Measurements from ENCODE around the gene NPEPL1.

Gene NPEPL1

DNA sequence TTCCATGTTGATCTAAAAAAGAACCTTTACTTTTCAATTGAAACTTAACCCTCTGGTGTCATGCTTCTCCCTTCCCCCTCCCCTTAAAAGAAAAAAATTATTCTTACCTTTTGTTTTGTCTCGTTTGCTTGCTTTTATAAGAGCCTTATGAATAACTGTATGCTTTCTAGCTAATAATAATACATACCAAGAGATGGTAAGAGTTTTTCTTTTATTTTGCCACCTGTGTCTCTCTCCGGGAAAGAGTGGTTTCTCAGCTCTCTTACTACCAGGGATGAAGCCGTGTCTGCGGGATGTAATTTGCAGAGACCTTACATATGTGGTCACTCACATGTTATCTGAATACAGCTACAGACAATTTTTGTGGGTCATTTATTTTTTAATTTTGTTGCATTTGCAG lies 33.8 kb upstream of the NPEPL1 start:
- whole genome bisulfite sequencing: 72% methylated on average over 3 of the region's 4 CpGs
- Histone ChIP-seq H3K9ac (ENCODE audit: low read depth, low read length) (no peak overlapping the region), H3K9me3 (ENCODE audit: insufficient read depth, low read depth, low read length) (no peaks in the 10 kb centered on the region), H3K4me1 (ENCODE audit: insufficient read depth, low read length) (peaks cover 82% of the 10 kb centered on the region), H3K4me3 (ENCODE audit: low read length) (no peak overlapping the region), H3K27ac (ENCODE audit: low read depth, low read length) (no peak overlapping the region), H3K36me3 (ENCODE audit: insufficient read depth, low read length) (peaks cover 33% of the 10 kb centered on the region), H3K27me3 (ENCODE audit: insufficient read depth, low read length) (no peaks in the 10 kb centered on the region)

DNA sequence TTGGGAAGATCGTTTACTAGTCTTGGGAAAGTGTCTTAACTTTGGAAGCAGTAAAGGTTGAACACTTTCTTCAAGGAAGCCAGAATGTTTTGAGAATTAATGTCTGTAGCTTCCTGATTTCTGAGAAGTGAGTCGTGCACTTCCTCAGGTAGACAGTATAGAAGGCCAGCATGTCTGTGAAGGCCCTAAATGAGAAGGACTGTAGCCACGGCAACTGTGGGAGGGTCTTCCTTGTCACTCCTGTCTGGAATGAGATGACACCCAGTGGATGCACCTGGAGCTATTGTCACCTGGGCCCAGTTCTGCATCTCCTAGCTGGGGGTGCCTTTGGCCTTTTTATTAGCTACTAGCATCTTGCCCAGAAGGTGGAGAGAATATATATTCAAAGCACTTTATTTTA lies 32.8 kb upstream of the NPEPL1 start:
- no peak overlapping the region for H3K27ac ChIP-seq (ENCODE audit: low read depth, low read length)

DNA sequence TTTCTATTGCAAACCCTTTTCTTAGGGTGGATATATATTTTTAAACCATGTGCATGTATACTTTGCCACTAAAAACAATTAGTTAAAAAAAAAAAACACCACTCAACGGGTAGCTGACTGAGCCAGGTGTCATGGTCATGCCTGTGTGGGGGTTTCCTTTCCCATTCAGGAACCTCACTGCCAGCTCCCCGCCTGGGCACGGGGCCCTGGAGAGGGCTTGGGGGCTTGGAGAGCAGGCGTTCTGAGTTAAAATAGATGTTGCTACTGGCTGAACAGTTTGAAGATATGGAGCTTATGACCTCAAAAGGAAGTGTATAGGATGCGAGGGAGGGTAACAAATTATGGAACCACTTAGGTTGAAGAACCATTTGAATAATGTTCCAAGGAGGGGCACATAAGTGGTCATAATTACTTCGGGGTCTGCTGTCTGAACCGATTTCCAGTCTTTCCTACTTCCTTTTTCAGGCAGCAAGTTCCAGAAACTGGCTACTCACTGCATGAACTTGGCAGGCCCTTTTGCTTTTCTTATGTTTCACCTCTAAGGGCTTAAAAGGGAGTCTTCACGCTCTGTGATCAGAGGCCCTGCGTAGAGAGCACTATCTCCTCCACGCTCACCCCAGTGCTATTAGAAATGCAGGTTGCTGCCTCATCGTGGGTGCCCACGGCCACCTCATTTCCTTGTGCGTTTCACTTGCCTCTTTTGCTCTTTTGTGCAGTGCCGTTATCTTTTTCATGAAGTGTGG lies 31.6 kb upstream of the NPEPL1 start:
- H3K9me3 ChIP-seq (ENCODE audit: insufficient read depth, low read depth, low read length): no peaks in the 10 kb centered on the region
- H3K27ac ChIP-seq (ENCODE audit: low read depth, low read length): no peak overlapping the region
- H3K4me1 ChIP-seq (ENCODE audit: insufficient read depth, low read length): peaks cover 74% of the 10 kb centered on the region
- no peak overlapping the region for H3K4me3 ChIP-seq (ENCODE audit: low read length)
- H3K9ac ChIP-seq (ENCODE audit: low read depth, low read length): no peak overlapping the region
- WGBS: 93% methylated on average over 14 of the region's 14 CpGs
- peaks cover 35% of the 10 kb centered on the region for H3K36me3 ChIP-seq (ENCODE audit: insufficient read depth, low read length)
- no peaks in the 10 kb centered on the region for H3K27me3 ChIP-seq (ENCODE audit: insufficient read depth, low read length)

More for the DNA sequence above, 32.8 kb upstream of the NPEPL1 start:
- Histone ChIP-seq H3K4me1 (ENCODE audit: insufficient read depth, low read length) (peaks cover 77% of the 10 kb centered on the region), H3K9ac (ENCODE audit: low read depth, low read length) (no peak overlapping the region), H3K36me3 (ENCODE audit: insufficient read depth, low read length) (peaks cover 35% of the 10 kb centered on the region), H3K27me3 (ENCODE audit: insufficient read depth, low read length) (no peaks in the 10 kb centered on the region), H3K4me3 (ENCODE audit: low read length) (no peak overlapping the region), H3K9me3 (ENCODE audit: insufficient read depth, low read depth, low read length) (no peaks in the 10 kb centered on the region)
- 77% methylated on average over 3 of the region's 3 CpGs for WGBS

DNA sequence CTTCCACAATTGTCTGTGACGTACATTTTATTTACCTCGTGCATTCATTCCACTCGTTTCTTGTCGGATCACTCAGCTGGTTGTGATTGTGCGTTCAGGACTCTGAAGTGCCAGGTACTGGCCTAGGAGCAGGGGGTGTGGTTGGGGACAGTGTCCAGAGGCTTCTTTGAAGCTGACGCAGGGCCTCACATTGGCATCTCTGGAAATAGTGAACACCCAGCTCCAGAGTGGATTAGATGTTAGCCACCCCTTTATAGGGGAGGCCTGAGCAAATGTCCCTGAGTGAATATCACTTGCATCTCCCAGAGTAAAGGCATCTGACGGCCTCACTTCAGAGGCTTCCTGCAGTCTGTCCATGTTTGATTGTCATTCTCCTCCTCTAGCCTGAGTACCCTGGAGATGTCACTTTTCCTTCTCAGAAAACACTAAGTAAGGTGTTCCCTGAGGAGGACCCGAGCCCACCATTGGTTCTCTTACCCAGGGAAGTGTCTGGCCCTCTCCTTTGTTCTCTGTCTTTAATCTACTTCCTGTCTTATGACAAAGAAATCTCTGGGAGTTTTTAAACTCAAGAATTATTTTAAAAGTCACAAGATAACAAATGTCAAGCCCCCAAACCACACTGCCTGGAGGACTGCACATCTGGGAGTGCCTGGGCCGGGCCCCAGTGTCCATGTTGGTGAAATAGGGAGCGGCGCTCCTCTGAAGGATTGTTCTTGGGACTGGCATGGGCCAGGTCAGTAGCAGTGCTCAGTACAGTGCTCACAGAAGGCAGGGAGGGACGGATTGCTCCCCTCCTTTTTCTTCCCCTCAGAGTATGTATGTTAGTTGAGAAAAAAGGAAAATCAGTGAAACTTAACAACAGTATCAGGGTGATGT lies 30.8 kb upstream of the NPEPL1 start:
- Histone ChIP-seq H3K4me1 (ENCODE audit: insufficient read depth, low read length) (peaks cover 69% of the 10 kb centered on the region), H3K27me3 (ENCODE audit: insufficient read depth, low read length) (no peaks in the 10 kb centered on the region), H3K4me3 (ENCODE audit: low read length) (no peak overlapping the region), H3K9ac (ENCODE audit: low read depth, low read length) (no peak overlapping the region), H3K36me3 (ENCODE audit: insufficient read depth, low read length) (peaks cover 35% of the 10 kb centered on the region), H3K27ac (ENCODE audit: low read depth, low read length) (no peak overlapping the region), H3K9me3 (ENCODE audit: insufficient read depth, low read depth, low read length) (no peaks in the 10 kb centered on the region)
- 90% methylated on average over 12 of the region's 12 CpGs for WGBS

DNA sequence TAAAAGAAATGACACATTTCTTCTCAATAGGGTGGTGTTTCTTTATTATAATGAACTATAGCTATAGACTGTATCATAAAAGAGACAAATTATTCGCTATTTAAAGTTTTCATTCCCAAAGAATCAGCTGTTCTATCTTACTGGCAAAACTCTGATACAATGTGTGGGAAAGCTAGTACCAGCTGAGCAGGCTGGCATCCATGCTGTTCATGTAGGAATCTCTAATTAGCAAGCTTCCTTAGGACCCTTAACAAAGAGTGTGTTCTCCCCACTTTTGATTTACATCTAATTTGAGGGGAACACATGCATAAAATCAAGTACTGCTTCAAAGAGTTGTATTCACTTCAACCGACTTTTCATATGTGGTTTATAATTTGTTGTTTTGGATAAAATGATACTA lies 28.3 kb upstream of the NPEPL1 start:
- peaks cover 46% of the 10 kb centered on the region for H3K36me3 ChIP-seq (ENCODE audit: insufficient read depth, low read length)
- no peak overlapping the region for H3K27ac ChIP-seq (ENCODE audit: low read depth, low read length)
- no peaks in the 10 kb centered on the region for H3K27me3 ChIP-seq (ENCODE audit: insufficient read depth, low read length)
- H3K4me1 ChIP-seq (ENCODE audit: insufficient read depth, low read length): peaks cover 64% of the 10 kb centered on the region
- H3K4me3 ChIP-seq (ENCODE audit: low read length): no peak overlapping the region
- 100% methylated on average over 1 of the region's 2 CpGs for WGBS
- no peaks in the 10 kb centered on the region for H3K9me3 ChIP-seq (ENCODE audit: insufficient read depth, low read depth, low read length)
- H3K9ac ChIP-seq (ENCODE audit: low read depth, low read length): no peak overlapping the region

DNA sequence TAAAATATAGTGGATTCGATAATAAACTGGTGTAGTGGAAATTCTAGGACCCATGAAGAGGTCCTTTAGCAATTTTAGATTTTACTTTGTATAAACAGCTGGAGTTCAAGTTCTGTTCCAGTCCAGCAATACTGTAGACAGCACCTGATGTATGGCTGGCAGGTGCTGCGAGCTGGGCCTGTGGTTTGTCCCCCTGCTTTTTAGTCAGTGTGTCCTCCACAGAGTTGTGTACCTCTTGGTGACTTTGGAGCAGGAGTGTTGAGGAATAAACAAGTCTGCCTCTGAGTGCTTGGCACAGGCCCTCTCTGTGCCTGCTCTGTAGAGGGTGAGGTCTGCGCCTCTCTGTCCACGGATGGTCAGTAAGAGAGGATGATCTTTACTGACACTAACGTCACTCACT lies 27.7 kb upstream of the NPEPL1 start:
- peak overlapping the region; percentile 46; the same call in 1 of the 2 replicates for H3K27ac ChIP-seq (ENCODE audit: low read depth, low read length)
- peaks cover 62% of the 10 kb centered on the region for H3K4me1 ChIP-seq (ENCODE audit: insufficient read depth, low read length)
- H3K36me3 ChIP-seq (ENCODE audit: insufficient read depth, low read length): peaks cover 46% of the 10 kb centered on the region
- 94% methylated on average over 5 of the region's 5 CpGs for WGBS
- no peak overlapping the region for H3K9ac ChIP-seq (ENCODE audit: low read depth, low read length)
- H3K27me3 ChIP-seq (ENCODE audit: insufficient read depth, low read length): no peaks in the 10 kb centered on the region
- no peaks in the 10 kb centered on the region for H3K9me3 ChIP-seq (ENCODE audit: insufficient read depth, low read depth, low read length)
- H3K4me3 ChIP-seq (ENCODE audit: low read length): no peak overlapping the region

DNA sequence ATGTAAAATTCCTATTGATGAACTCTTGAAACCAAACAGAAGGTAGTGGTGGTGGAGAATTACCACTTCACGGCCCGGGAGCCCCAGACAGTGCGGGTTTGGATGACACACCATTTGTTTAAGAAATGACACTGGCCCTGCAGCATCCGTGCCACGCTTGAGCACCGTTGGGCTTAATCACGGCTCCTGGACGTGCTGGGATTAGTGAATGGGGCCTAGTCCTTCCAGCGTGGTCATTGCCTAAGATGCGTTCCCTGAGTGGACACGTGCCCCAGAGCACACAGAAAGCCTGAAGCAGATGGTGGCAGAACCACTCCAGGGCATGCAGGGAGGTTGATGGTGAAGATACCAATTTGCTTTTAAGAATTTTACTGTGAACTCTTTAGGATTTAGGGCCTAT lies 27.0 kb upstream of the NPEPL1 start:
- Histone ChIP-seq H3K36me3 (ENCODE audit: insufficient read depth, low read length) (peaks cover 48% of the 10 kb centered on the region), H3K4me3 (ENCODE audit: low read length) (no peak overlapping the region), H3K9ac (ENCODE audit: low read depth, low read length) (no peak overlapping the region), H3K9me3 (ENCODE audit: insufficient read depth, low read depth, low read length) (no peaks in the 10 kb centered on the region), H3K4me1 (ENCODE audit: insufficient read depth, low read length) (peaks cover 62% of the 10 kb centered on the region), H3K27me3 (ENCODE audit: insufficient read depth, low read length) (no peaks in the 10 kb centered on the region), H3K27ac (ENCODE audit: low read depth, low read length) (no peak overlapping the region)
- 86% methylated on average over 11 of the region's 11 CpGs for WGBS

DNA sequence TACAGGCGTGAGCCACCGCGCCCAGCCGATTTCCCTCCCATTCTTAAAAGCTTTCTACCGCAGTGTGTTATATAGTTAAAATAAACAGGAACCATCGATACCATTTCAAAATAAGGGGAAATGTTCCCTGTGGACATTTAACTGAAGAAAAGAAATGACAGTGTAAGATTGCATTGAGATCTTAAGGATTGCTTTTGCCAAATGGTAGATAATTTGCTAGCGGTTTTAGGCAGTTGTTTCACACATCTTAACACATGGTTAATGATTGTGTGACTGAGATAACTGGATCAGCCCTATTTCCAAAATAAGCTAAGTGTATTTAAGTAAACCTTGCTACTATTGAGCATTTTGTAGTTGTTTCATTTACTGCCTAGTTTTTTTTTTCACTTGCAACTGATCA lies 25.9 kb upstream of the NPEPL1 start:
- Histone ChIP-seq H3K9ac (ENCODE audit: low read depth, low read length) (no peak overlapping the region), H3K9me3 (ENCODE audit: insufficient read depth, low read depth, low read length) (no peaks in the 10 kb centered on the region), H3K27ac (ENCODE audit: low read depth, low read length) (peak overlapping the region; percentile 82), H3K27me3 (ENCODE audit: insufficient read depth, low read length) (no peaks in the 10 kb centered on the region), H3K36me3 (ENCODE audit: insufficient read depth, low read length) (peaks cover 44% of the 10 kb centered on the region), H3K4me1 (ENCODE audit: insufficient read depth, low read length) (peaks cover 62% of the 10 kb centered on the region), H3K4me3 (ENCODE audit: low read length) (no peak overlapping the region)
- 98% methylated on average over 6 of the region's 7 CpGs for WGBS

DNA sequence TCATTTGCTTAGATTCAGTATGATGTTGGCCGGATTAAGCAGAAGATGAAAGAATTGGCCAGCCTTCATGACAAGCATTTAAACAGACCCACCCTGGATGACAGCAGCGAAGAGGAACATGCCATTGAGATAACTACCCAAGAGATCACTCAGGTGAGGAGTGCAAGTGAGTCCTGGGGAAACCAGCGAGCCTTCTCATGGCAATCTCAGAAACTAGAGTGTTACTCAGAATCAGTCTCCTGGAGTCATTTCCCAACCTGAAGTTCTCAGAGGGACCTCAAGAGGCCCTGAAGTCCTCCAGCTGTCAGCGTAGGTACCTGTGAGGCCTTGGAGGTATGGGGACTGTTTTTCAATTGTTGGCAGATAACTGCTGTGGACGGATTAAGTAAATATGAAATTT lies 24.6 kb upstream of the NPEPL1 start:
- Histone ChIP-seq H3K4me1 (ENCODE audit: insufficient read depth, low read length) (peaks cover 56% of the 10 kb centered on the region), H3K9me3 (ENCODE audit: insufficient read depth, low read depth, low read length) (no peaks in the 10 kb centered on the region), H3K9ac (ENCODE audit: low read depth, low read length) (no peak overlapping the region), H3K36me3 (ENCODE audit: insufficient read depth, low read length) (peaks cover 44% of the 10 kb centered on the region), H3K27me3 (ENCODE audit: insufficient read depth, low read length) (no peaks in the 10 kb centered on the region), H3K4me3 (ENCODE audit: low read length) (no peak overlapping the region), H3K27ac (ENCODE audit: low read depth, low read length) (peak overlapping the region; percentile 82)
- 85% methylated on average over 4 of the region's 5 CpGs for WGBS

DNA sequence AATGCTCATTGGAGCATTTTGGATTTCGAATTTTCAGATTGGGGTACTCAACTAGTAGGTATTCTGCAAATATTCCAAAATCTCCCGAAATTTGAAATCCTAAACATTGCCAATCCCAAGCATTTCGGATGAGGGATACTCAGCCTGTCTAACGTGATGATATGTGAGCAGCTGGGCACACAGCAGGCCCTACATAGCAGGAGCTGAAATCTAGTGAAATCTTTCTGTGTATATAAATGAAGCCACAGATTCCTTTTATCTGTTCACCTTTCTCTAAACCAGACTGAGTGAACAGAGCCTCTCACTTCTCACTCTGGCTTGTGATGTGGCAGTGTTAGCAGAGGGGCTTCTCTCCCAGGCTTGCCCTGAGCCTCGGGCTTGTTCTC lies 23.7 kb upstream of the NPEPL1 start:
- H3K4me1 ChIP-seq (ENCODE audit: insufficient read depth, low read length): peaks cover 55% of the 10 kb centered on the region
- no peaks in the 10 kb centered on the region for H3K9me3 ChIP-seq (ENCODE audit: insufficient read depth, low read depth, low read length)
- H3K27me3 ChIP-seq (ENCODE audit: insufficient read depth, low read length): no peaks in the 10 kb centered on the region
- 58% methylated on average over 5 of the region's 5 CpGs for WGBS
- H3K27ac ChIP-seq (ENCODE audit: low read depth, low read length): peak overlapping the region; percentile 100
- peak overlapping the region; percentile 84 for H3K9ac ChIP-seq (ENCODE audit: low read depth, low read length)
- 0 out of 2 replicates have a peak overlapping the region, but pooled peaks have one; percentile 1 for H3K4me3 ChIP-seq (ENCODE audit: low read length)
- peaks cover 46% of the 10 kb centered on the region for H3K36me3 ChIP-seq (ENCODE audit: insufficient read depth, low read length)

DNA sequence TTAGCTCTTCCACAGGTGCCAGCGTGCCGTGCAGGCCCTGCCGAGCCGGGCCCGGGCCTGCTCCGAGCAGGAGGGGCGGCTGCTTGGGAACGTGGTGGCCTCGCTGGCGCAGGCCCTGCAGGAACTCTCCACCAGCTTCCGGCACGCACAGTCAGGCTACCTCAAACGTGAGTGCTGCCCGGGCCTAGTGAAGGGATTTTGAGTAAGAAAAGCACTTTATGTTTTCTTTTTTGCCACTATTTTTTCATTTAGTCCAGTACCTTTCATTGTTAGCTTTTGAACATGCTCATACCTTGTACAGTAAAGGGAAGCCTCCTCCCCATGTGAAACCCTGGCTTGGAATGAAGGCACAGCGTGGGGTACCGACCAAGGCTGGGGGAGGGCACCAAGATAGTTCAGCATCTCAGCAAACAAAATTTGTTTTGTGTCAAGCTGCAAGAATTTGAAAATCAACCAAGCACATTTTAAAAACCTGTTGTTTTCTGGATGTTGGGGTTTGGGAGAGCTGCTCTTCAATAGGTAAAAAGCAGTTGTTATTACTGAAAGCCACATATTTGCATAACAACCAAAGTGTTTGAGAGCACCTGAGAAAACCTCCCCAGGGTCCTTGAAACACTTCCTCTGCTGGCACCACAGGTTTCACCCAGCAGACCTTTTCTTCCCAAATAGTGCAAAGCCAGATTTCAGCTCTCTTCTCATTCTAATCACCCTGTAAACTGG lies 23.2 kb upstream of the NPEPL1 start:
- H3K36me3 ChIP-seq (ENCODE audit: insufficient read depth, low read length): peaks cover 46% of the 10 kb centered on the region
- peaks cover 56% of the 10 kb centered on the region for H3K4me1 ChIP-seq (ENCODE audit: insufficient read depth, low read length)
- H3K9me3 ChIP-seq (ENCODE audit: insufficient read depth, low read depth, low read length): no peaks in the 10 kb centered on the region
- H3K9ac ChIP-seq (ENCODE audit: low read depth, low read length): peak overlapping the region; percentile 84
- H3K4me3 ChIP-seq (ENCODE audit: low read length): 0 out of 2 replicates have a peak overlapping the region, but pooled peaks have one; percentile 1
- no peaks in the 10 kb centered on the region for H3K27me3 ChIP-seq (ENCODE audit: insufficient read depth, low read length)
- peak overlapping the region; percentile 100 for H3K27ac ChIP-seq (ENCODE audit: low read depth, low read length)
- 4% methylated on average over 16 of the region's 16 CpGs for WGBS
